GM12864 (cell line): ENCODE results near the gene DVL1.
"Not testable (repeated sequence)": the region's sequence is repeated elsewhere in the genome, so short reads cannot be mapped to it uniquely, and the experiment has no call there.

ENCODE experiments used
- DNase-seq: peaks from one replicate; pipeline ENCODE4 v3.0.0-alpha.2; 2011; ENCODE audit warnings: low read depth
- H3K4me3 ChIP-seq: 2 replicates; pipeline ENCODE4 v1.5.1; 2011; ENCODE audit warnings: mild to moderate bottlenecking, low read depth, low read length, control low read depth
- TF ChIP-seq, protein P1 (sequence below): IDR thresholded peaks from 2 replicates; pipeline ENCODE4 v1.5.1; 2011; ENCODE audit warnings: low read depth, mild to moderate bottlenecking, moderate library complexity, low read length, control low read depth, inconsistent platforms; ENCODE audit errors: missing control alignments

Gene DVL1

DNA sequence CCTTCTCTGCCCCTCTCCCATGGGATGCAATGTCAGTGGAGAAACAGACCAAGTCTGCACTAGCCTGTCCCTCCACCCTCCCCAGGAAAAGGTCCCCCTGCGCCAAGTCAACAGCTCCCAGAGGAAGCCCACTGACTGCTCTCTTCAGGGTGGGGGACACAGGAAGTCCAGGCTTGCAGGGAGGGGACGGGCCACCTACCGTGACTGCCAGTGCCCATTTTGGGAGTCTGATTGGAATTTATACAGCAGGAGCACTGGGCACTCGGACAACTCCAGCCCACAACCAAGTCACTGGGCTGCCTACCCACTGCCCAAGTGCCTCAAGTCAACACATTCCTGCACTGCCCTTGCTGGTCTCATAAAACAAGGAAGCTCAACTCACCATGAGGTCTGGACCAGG lies 43.8 kb upstream of the DVL1 start:
- no peak overlapping the region for H3K4me3 ChIP-seq
- TF ChIP-seq, protein P1, sequence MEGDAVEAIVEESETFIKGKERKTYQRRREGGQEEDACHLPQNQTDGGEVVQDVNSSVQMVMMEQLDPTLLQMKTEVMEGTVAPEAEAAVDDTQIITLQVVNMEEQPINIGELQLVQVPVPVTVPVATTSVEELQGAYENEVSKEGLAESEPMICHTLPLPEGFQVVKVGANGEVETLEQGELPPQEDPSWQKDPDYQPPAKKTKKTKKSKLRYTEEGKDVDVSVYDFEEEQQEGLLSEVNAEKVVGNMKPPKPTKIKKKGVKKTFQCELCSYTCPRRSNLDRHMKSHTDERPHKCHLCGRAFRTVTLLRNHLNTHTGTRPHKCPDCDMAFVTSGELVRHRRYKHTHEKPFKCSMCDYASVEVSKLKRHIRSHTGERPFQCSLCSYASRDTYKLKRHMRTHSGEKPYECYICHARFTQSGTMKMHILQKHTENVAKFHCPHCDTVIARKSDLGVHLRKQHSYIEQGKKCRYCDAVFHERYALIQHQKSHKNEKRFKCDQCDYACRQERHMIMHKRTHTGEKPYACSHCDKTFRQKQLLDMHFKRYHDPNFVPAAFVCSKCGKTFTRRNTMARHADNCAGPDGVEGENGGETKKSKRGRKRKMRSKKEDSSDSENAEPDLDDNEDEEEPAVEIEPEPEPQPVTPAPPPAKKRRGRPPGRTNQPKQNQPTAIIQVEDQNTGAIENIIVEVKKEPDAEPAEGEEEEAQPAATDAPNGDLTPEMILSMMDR = no peak
- no peak for DNase-seq

DNA sequence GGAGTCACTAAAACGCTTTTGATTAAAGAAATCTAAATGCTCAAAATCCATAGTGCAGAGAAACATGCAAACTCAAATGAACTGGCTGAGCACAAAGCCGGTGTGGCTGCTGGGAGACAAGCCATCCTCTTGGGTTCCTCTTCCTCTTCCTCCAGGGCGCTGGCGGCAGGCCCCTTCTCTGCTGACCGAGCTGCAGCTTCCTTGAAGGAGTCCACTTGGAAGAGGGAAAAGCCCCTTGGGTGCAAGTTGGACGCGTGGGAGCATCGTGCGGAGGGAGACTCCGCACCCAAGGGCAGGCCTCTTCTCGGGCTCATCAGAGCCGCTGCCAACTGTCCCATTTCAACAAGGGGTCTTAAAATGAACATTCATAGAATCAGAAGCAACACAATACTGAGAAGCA lies 42.0 kb upstream of the DVL1 start:
- TF ChIP-seq, protein P1 = no peak

DNA sequence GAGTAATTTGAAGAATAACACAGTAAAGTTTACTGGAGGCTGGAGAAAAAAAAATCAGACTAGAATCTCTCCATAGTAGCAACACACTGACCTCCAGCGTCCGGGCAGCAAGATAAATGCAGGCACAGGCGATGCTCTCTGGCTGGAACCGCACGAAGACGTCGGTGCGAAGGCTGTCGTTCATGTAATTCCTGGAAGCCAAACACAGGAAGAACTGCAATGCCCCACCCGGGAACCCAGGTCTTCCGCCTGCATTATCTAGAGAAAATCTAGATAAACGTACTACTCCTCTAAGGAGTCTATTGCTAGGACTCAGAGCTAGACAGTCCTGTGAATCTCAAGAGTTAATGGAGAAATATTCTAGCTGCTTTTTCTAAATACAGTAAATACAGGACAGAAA lies 41.5 kb upstream of the DVL1 start:
- DNase-seq = no peak
- TF ChIP-seq, protein P1 = no peak
- H3K4me3 ChIP-seq = no peak overlapping the region

More for the DNA sequence above, 42.0 kb upstream of the DVL1 start:
- no peak for DNase-seq
- H3K4me3 ChIP-seq = no peak overlapping the region

DNA sequence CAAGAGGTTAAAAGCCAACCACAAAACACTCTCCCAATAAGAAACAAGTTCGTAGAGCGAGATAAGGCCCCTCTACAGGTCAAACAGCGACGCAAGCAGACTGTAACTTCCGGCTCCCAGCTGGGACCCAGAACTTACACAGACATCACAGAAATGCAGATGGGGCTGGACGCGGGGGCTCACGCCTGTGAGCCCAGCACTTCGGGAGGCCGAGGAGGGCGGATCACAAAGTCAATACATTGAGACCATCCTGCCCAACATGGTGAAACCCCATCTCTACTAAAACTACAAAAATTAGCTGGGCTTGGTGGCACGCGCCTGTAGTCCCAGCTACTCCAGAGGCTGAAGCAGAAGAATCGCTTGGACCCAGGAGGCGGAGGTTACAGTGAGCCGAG lies 38.9 kb upstream of the DVL1 start:
- H3K4me3 ChIP-seq = no peak overlapping the region
- TF ChIP-seq, protein P1 = no peak
- no peak for DNase-seq

DNA sequence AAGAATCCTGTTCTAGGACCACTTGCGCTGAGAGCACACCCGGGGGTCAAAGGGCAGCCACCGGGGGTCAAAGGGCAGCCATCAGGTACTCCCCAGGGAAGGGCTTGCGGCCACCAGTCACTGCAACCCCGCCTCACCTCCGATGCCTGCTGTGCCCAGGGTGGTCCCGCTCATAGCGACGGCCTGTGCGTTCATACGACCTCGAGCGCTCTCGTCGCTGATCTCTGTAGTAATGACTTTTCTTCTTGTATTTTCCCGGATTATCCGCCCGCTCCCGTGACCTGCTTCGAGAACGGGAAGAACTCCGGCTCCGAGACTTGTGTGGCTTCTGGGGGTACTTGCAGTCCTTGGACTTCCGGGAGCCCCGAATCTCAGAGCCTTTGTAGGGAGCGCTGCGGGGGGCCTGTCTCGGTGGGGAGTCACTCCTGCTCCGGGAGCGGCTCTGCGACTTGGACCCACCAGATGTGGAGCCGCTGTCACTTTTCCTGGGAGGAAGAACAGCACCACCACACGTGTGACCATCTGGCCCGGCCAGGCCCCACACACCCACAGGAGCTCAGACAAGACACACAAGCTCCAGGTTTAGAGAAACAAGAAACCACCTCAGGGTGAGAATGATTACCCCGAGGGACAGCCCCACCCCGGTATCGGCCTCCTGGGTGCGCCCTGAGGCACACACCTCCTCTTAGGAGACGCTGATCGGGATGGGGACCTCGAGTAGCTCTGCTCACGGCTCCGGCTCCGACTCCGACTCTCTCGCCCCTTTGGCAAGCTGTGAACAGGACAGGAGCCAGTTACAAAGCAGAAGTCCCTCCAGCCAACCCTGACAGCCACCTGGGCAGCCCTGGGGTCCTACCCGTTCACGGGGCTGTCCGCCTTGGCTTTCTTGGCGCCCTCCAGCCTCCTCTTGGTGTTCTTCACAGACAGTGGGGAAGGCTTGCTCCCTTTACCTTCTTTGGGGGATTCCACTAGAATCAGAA lies 38.2 kb upstream of the DVL1 start:
- no peak for DNase-seq
- TF ChIP-seq, protein P1 = no peak
- H3K4me3 ChIP-seq = no peak overlapping the region

DNA sequence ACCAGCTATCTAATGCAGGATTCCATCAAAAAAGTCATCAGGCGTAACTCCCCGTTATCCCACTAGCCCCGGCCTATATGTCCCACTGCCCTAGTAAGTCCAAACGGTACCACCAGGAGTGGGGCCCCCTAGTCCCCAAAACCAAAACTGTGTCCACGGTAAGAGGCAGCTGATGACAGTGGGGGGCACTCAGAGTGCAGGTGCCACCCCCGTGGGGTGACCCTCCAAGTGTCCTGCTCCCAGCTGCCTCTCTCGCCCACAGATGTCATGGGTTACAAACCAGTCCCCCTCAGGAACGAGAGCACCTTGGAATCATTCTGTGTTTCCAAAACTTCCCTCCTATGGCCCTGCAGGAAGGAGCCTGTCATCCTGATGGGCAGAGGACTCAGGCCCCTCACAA lies 36.7 kb upstream of the DVL1 start:
- TF ChIP-seq, protein P1 = no peak
- DNase-seq = no peak

DNA sequence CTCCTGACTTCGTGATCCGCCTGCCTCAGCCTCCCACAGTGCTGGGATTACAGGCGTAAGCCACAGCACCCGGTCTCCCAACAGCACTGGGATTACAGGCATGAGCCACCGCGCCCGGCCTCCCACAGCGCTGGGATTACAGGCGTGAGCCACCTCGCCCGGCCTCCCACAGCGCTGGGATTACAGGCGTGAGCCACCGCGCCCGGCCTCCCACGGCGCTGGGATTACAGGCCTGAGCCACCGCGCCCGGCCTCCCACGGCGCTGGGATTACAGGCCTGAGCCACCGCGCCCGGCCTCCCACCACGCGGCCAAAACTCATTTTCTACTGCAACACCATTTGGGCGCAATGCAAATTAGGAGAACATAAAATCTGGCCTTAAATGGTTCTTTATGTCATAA lies 36.1 kb upstream of the DVL1 start:
- not testable (repeated sequence) for DNase-seq, H3K4me3 ChIP-seq

More for the DNA sequence above, 36.7 kb upstream of the DVL1 start:
- H3K4me3 ChIP-seq = no peak overlapping the region
